Hepatocyte (in vitro differentiated cells): Measurements from ENCODE around the gene CREB1. TPM values are rescaled to one million over a fixed set of nuclear protein-coding genes. Genes with fewer than 3 reads are reported as not detected.

Experiments
- DNase-seq: peaks from one replicate; pipeline ENCODE4 v3.0.0-alpha.2; 2016; ENCODE audit warnings: low spot score
- H2AFZ ChIP-seq: fragments of 200-600 bp; sonication (generic); 2 replicates; pipeline ENCODE4 v1.6.0; 2016; ENCODE audit warnings: antibody characterized with exemption, mild to moderate bottlenecking
- H3K27ac ChIP-seq: fragments of 200-600 bp; sonication (generic); 2 replicates; pipeline ENCODE4 v1.5.1; 2016; ENCODE audit warnings: mild to moderate bottlenecking
- H3K27me3 ChIP-seq: fragments of 200-600 bp; sonication (generic); 2 replicates; pipeline ENCODE4 v1.6.1; 2016
- H3K36me3 ChIP-seq: fragments of 200-600 bp; sonication (generic); replicated peaks from 2 replicates; pipeline ENCODE4 v1.5.1; 2016; ENCODE audit warnings: low read depth; ENCODE audit not compliant: insufficient read depth
- H3K4me1 ChIP-seq: fragments of 200-600 bp; sonication (generic); 2 replicates; pipeline ENCODE4 v1.5.1; 2016; ENCODE audit warnings: mild to moderate bottlenecking, moderate library complexity; ENCODE audit not compliant: insufficient read depth
- H3K4me2 ChIP-seq: fragments of 200-600 bp; sonication (generic); 2 replicates; pipeline ENCODE4 v1.6.0; 2016
- H3K4me3 ChIP-seq: fragments of 200-600 bp; sonication (generic); 2 replicates; pipeline ENCODE4 v1.5.1; 2016; ENCODE audit warnings: mild to moderate bottlenecking
- H3K79me2 ChIP-seq: fragments of 200-600 bp; sonication (generic); 2 replicates; pipeline ENCODE4 v1.6.0; 2017; ENCODE audit warnings: mild to moderate bottlenecking
- H3K9me2 ChIP-seq: fragments of 200-600 bp; sonication (generic); replicated peaks from 2 replicates; pipeline ENCODE4 v1.6.0; 2017; ENCODE audit warnings: mild to moderate bottlenecking; ENCODE audit not compliant: insufficient read depth
- H3K9me3 ChIP-seq: fragments of 200-600 bp; sonication (generic); 2 replicates; pipeline ENCODE4 v1.5.1; 2016; ENCODE audit warnings: low read depth, mild to moderate bottlenecking
- H4K20me1 ChIP-seq: fragments of 200-600 bp; sonication (generic); 2 replicates; pipeline ENCODE4 v1.6.0; 2016; ENCODE audit warnings: mild to moderate bottlenecking; ENCODE audit not compliant: insufficient read depth, poor library complexity, severe bottlenecking
- CTCF ChIP-seq: fragments of 200-600 bp; sonication (generic); IDR thresholded peaks from 2 replicates; pipeline ENCODE4 v1.5.1; 2016; ENCODE audit warnings: antibody characterized with exemption, mild to moderate bottlenecking; ENCODE audit not compliant: poor library complexity
- EZH2 ChIP-seq: fragments of 200-600 bp; sonication (generic); IDR thresholded peaks from 2 replicates; pipeline ENCODE4 v1.6.1; 2016; ENCODE audit warnings: antibody characterized with exemption, mild to moderate bottlenecking, borderline replicate concordance
- EZH2phosphoT487 ChIP-seq: fragments of 200-600 bp; sonication (generic); IDR thresholded peaks from one replicate; pipeline ENCODE4 v1.6.1; 2018; ENCODE audit warnings: antibody characterized with exemption, mild to moderate bottlenecking, low read depth, moderate library complexity; ENCODE audit not compliant: unreplicated experiment, severe bottlenecking
- WGBS: methylation state at CpG from one replicate; pipeline ENCODE4 v1.1.6; 2016; ENCODE audit warnings: low lambda C conversion rate; ENCODE audit errors: missing lambda C conversion rate; 5-methylcytosine and 5-hydroxymethylcytosine counted together
- polyA plus RNA-seq: library from polyadenylated mRNA; unstranded; fragments of >200 nt; fragmentation: Nextera tagmentation; extraction: Ambion mirVana; gene quantifications from 2 replicates; pipeline ENCODE4 v1.2.1, GENCODE V29; 2016
- total RNA-seq: library from RNA; depleted of rRNA; stranded (reverse); fragments of >200 nt; gene quantifications from 2 replicates; pipeline ENCODE4 v1.2.3, GENCODE V29; 2014

The CREB1 gene
- total and polyA plus RNA-seq, 2 experiments from 2014 or later = 22.6 to 40.8 TPM

GRCh38 chr2:207532676-207533075, 2.9 kb downstream of the CREB1 start:
- peaks cover 55% of the 10 kb centered on the region for H4K20me1 ChIP-seq
- no peaks in the 10 kb centered on the region for H3K27me3 ChIP-seq
- peak overlapping the region; percentile 13 for H3K27ac ChIP-seq
- no peaks in the 10 kb centered on the region for H3K36me3 ChIP-seq
- WGBS = 93% methylated on average over 9 of the region's 9 CpGs
- peak overlapping the region; percentile 76 for H3K4me2 ChIP-seq
- H3K9me3 ChIP-seq = no peaks in the 10 kb centered on the region
- DNase-seq = no peak
- TF ChIP-seq EZH2 = no peak
- no peak overlapping the region for H2AFZ ChIP-seq
- H3K4me1 ChIP-seq = peaks cover 16% of the 10 kb centered on the region
- H3K79me2 ChIP-seq = peaks cover 71% of the 10 kb centered on the region
- no peaks in the 10 kb centered on the region for H3K9me2 ChIP-seq
- no peak overlapping the region for H3K4me3 ChIP-seq

GRCh38 chr2:207533461-207534008, 3.8 kb downstream of the CREB1 start:
- Histone ChIP-seq H3K4me3 (no peak overlapping the region), H3K9me3 (no peaks in the 10 kb centered on the region), H3K27me3 (no peaks in the 10 kb centered on the region), H3K79me2 (peaks cover 80% of the 10 kb centered on the region), H3K4me2 (peak overlapping the region; percentile 76), H3K9me2 (no peaks in the 10 kb centered on the region), H4K20me1 (peaks cover 60% of the 10 kb centered on the region), H2AFZ (no peak overlapping the region), H3K4me1 (peaks cover 10% of the 10 kb centered on the region), H3K27ac (peak overlapping the region; percentile 53), H3K36me3 (no peaks in the 10 kb centered on the region)
- TF ChIP-seq CTCF = no peak
- TF ChIP-seq EZH2phosphoT487 = no peak
- no peak for TF ChIP-seq EZH2
- WGBS = 83% methylated on average over 2 of the region's 2 CpGs
- no peak for DNase-seq

GRCh38 chr2:207534417-207534816, 4.7 kb downstream of the CREB1 start:
- peaks cover 60% of the 10 kb centered on the region for H4K20me1 ChIP-seq
- H3K4me1 ChIP-seq = peaks cover 10% of the 10 kb centered on the region
- peak overlapping the region; percentile 53 for H3K27ac ChIP-seq
- H3K4me3 ChIP-seq = no peak overlapping the region
- 84% methylated on average over 3 of the region's 3 CpGs for WGBS
- peaks cover 89% of the 10 kb centered on the region for H3K79me2 ChIP-seq
- no peaks in the 10 kb centered on the region for H3K9me3 ChIP-seq
- no peak overlapping the region for H2AFZ ChIP-seq
- peak overlapping the region; percentile 76 for H3K4me2 ChIP-seq
- H3K36me3 ChIP-seq = no peaks in the 10 kb centered on the region
- DNase-seq = no peak
- TF ChIP-seq CTCF (no peak), EZH2phosphoT487 (no peak), EZH2 (no peak)
- no peaks in the 10 kb centered on the region for H3K27me3 ChIP-seq
- no peaks in the 10 kb centered on the region for H3K9me2 ChIP-seq

- H3K4me1 ChIP-seq = no peaks in the 10 kb centered on the region
- DNase-seq = no peak
- no peaks in the 10 kb centered on the region for H3K27me3 ChIP-seq
- H2AFZ ChIP-seq = no peak overlapping the region
- H4K20me1 ChIP-seq = peaks cover 54% of the 10 kb centered on the region
- no peaks in the 10 kb centered on the region for H3K9me3 ChIP-seq
- peaks cover 100% of the 10 kb centered on the region for H3K79me2 ChIP-seq
- H3K36me3 ChIP-seq = no peaks in the 10 kb centered on the region
- no peak overlapping the region for H3K27ac ChIP-seq
- TF ChIP-seq CTCF (no peak), EZH2 (no peak), EZH2phosphoT487 (no peak)
- WGBS = 84% methylated on average over 2 of the region's 2 CpGs
- H3K4me3 ChIP-seq = no peak overlapping the region
- H3K9me2 ChIP-seq = no peaks in the 10 kb centered on the region
- no peak overlapping the region for H3K4me2 ChIP-seq
These were observed 9.7 kb downstream of the CREB1 start for GRCh38 chr2:207539470-207539869.
